Ovary (tissue), 9 donors: ENCODE data around the gene HNRNPA3. TPM values are rescaled to one million over a fixed set of nuclear protein-coding genes. Genes with fewer than 3 reads are reported as not detected.
"Not testable (repeated sequence)": the region's sequence is repeated elsewhere in the genome, so short reads cannot be mapped to it uniquely, and the experiment has no call there.

Experiments used
- DNase-seq, 5 donors: peaks; one replicate each; pipeline ENCODE4 v3.0.0-alpha.2; 2019 to 2020
- H3K27ac ChIP-seq, 2 donors: fragments of 200-600 bp; one replicate each; pipeline versions ENCODE4 v1.5.1 to v1.8.0; 2019 to 2022
- H3K27me3 ChIP-seq: fragments of 200-600 bp; one replicate; pipeline ENCODE4 v1.8.0; 2022
- H3K36me3 ChIP-seq: fragments of 200-600 bp; sonication (generic); one replicate; pipeline ENCODE4 v1.5.1; 2019
- H3K4me1 ChIP-seq: one replicate; pipeline ENCODE4 v1.8.1; 2013; ENCODE audit warnings: mild to moderate bottlenecking, moderate library complexity; ENCODE audit not compliant: insufficient read depth
- H3K4me3 ChIP-seq: fragments of 200-600 bp; sonication (generic); one replicate; pipeline ENCODE4 v1.5.1; 2017
- H3K9me3 ChIP-seq, 2 donors: fragments of 200-600 bp in 1 of 2; sonication (generic) in 1 of 2; one replicate each; pipeline versions ENCODE4 v1.5.1 to v1.8.1; 2013 to 2019; ENCODE audit warnings: mild to moderate bottlenecking in 1 of 2, moderate library complexity in 1 of 2
- EP300 ChIP-seq: sonication (generic); formaldehyde crosslinking; IDR thresholded peaks from one replicate; pipeline ENCODE4 v1.6.1; 2017; ENCODE audit warnings: antibody characterized with exemption
- POLR2A ChIP-seq: fragments of 450-650 bp; IDR thresholded peaks from one replicate; pipeline ENCODE4 v1.6.1; 2017; ENCODE audit warnings: antibody characterized with exemption, mild to moderate bottlenecking, moderate library complexity
- WGBS, 3 donors: extraction: QIAGEN DNeasy Blood & Tissue Kit in 1 of 3; methylation state at CpG; one replicate each; pipeline versions ENCODE4 v1.1.5 to v1.1.7; 2013 to 2017; 5-methylcytosine and 5-hydroxymethylcytosine counted together
- intact Hi-C, 4 donors: fragments of 100-400 bp; cut with DNase I; formaldehyde crosslinking; loops; one replicate each; pipeline versions ENCODE4 v1.11.0 to v1.15.1; 2022 to 2023
- polyA plus RNA-seq, 2 donors: library from polyadenylated mRNA; stranded (reverse); fragments of 200-250 nt in 1 of 2; fragments of 350-450 nt in 1 of 2; fragmentation: Illumina TruSeq in 1 of 2; extraction: RNeasy Lipid Tissue Mini Kit (QIAGEN cat#74804) in 1 of 2; gene quantifications; one replicate each; pipeline ENCODE4 v1.2.3, GENCODE V29; 2013 to 2014
- total RNA-seq, 7 donors: library from RNA; depleted of rRNA in 2 of 7; stranded (reverse); fragments of >200 nt in 2 of 7; fragmentation: NEBNext Ultra II Directional in 3 of 7; extraction: Animal tissue kit (Norgen Biotek cat#: 25700) in 3 of 7; gene quantifications; one replicate each; pipeline versions ENCODE4 v1.1.0 to v1.2.4, GENCODE V29; 2016 to 2023
- TF ChIP-seq, protein P1 (sequence below), 3 donors: fragments of 450-650 bp in 2 of 3; fragments of 200-600 bp in 1 of 3; IDR thresholded peaks; one replicate each; pipeline versions ENCODE4 v1.5.1 to v1.8.0; 2016 to 2022; ENCODE audit warnings: antibody characterized with exemption in 3 of 3, mild to moderate bottlenecking in 1 of 3
- donor health status: DM: no; HTN: no; CAD: no; lungs with moderate emphysema.
- donor health status: DM: no; HTN: no; CAD: no.
- donor health status: Bipolar disorder and iron deficiency.
- donor health status: DM: yes; HTN: yes; CAD: no.
- donor health status: DM: no; HTN: no; CAD: no.
- donor health status: DM: yes; HTN: yes; CAD: no.

Gene HNRNPA3
- total and polyA plus RNA-seq, 9 donors, result 71.0 to 273 (median 216) TPM

GRCh38 chr2:177245010-177245422 lies 32.4 kb downstream of the HNRNPA3 start:
- intact Hi-C loops, result no loop called here
- no peak overlapping the region for H3K4me3 ChIP-seq
- no peaks in the 10 kb centered on the region for H3K27me3 ChIP-seq
- H3K36me3 ChIP-seq, result no peaks in the 10 kb centered on the region
- 30 to 39% (median 33%) methylated on average over 4 of the region's 4 CpGs for WGBS, 3 donors
- H3K27ac ChIP-seq, result no peak overlapping the region
- H3K9me3 ChIP-seq, result no peaks in the 10 kb centered on the region
- DNase-seq, result no peak
- H3K4me1 ChIP-seq, result peaks cover 41% of the 10 kb centered on the region
- TF ChIP-seq, protein P1, sequence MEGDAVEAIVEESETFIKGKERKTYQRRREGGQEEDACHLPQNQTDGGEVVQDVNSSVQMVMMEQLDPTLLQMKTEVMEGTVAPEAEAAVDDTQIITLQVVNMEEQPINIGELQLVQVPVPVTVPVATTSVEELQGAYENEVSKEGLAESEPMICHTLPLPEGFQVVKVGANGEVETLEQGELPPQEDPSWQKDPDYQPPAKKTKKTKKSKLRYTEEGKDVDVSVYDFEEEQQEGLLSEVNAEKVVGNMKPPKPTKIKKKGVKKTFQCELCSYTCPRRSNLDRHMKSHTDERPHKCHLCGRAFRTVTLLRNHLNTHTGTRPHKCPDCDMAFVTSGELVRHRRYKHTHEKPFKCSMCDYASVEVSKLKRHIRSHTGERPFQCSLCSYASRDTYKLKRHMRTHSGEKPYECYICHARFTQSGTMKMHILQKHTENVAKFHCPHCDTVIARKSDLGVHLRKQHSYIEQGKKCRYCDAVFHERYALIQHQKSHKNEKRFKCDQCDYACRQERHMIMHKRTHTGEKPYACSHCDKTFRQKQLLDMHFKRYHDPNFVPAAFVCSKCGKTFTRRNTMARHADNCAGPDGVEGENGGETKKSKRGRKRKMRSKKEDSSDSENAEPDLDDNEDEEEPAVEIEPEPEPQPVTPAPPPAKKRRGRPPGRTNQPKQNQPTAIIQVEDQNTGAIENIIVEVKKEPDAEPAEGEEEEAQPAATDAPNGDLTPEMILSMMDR (IDR thresholded peaks at IDR 0.05), result no peak
- TF ChIP-seq EP300, result no peak
- no peak for TF ChIP-seq POLR2A

DNA sequence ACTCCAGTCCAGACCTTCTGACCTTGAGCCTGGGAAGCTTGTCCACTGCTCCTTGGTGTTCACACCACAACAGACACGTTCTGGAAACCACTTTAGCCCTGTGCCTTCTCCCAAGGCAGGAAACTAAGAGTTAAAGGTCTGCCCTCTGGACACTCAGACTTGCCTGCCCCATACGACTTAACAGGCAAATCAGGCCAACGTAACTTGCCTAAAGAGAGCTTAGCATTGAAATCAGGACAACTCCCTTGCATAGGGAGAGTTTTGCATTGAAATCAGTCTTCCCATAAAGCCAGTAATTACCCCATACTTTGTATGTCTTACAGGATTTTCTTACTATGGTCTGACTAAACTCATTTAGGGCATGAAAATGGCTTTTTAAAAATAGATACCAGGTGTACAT lies 33.4 kb downstream of the HNRNPA3 start:
- Histone ChIP-seq H3K27me3 (no peaks in the 10 kb centered on the region), H3K27ac (peak overlapping the region in 1 of 2 donors; percentile 42), H3K4me3 (no peak overlapping the region), H3K36me3 (no peaks in the 10 kb centered on the region), H3K9me3 (no peaks in the 10 kb centered on the region), H3K4me1 (peaks cover 41% of the 10 kb centered on the region)
- DNase-seq, result no peak
- intact Hi-C loops, result no loop called here
- TF ChIP-seq POLR2A (no peak), EP300 (no peak)
- TF ChIP-seq, protein P1 (IDR thresholded peaks at IDR 0.05), result no peak
- 14 to 16% (median 16%) methylated on average over 3 of the region's 3 CpGs for WGBS, 3 donors

DNA sequence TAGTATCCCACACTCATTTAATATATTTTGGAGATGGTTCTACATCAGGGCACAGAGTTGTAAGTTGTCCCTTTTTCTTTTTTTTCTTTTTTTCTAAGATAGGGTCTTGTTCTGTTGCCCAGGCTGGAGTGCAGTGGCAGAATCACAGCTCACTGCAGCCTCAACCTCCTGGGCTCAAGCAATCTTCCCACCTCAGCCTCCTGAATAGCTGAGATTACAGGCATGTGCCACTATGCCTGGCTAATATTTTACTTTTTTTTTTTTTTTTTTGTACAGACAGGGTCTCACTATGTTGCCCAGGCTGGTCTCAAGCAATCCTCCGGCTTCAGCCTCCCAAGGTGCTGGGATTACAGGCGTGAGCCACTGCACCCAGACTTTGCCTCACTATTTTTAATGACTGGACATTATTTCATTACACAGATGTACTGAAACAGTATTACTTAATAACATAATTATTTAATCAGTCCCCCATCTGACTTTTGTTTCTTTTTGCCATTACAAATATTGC lies 34.0 kb downstream of the HNRNPA3 start:
- Histone ChIP-seq H3K27ac (peak overlapping the region in 1 of 2 donors; percentile 42), H3K4me1 (peaks cover 45% of the 10 kb centered on the region)
- WGBS, 3 donors, result 80 to 90% (median 89%) methylated on average over 2 of the region's 2 CpGs
- DNase-seq, H3K4me3 ChIP-seq, H3K27me3 ChIP-seq, intact Hi-C loops, H3K9me3 ChIP-seq, H3K36me3 ChIP-seq: not testable (repeated sequence)

DNA sequence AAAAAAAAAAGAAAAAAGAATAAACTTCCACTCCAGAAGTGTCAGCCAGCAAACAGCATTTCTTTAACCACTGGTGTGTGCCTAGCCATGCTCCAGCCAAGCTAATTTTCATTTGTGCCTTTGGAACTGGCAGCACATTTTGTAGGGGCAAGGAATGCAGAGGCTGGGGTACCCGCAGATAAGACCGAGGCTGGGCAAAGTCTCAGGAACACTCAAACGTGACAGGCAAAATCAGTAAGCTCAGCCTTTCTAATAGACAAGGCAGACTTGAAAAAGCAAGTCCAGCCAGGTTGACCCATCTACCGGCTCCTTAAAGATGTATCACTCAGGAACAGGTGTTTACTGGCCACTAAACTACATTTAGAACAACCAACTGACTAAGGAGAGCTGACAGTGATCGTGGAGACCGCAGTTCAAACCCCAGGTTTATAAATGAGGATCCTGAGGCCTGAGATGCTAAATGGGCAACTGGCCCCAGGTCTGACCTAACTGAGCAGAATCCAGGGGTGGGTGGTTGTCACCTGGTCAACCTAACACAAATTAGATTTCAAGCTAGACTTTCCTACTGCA lies 35.2 kb downstream of the HNRNPA3 start:
- Histone ChIP-seq H3K27ac (no peak overlapping the region), H3K4me1 (peaks cover 46% of the 10 kb centered on the region), H3K27me3 (no peaks in the 10 kb centered on the region)

GRCh38 chr2:177249038-177249437 lies 36.4 kb downstream of the HNRNPA3 start:
- Histone ChIP-seq H3K27me3 (no peaks in the 10 kb centered on the region), H3K4me3 (no peak overlapping the region), H3K9me3 (no peaks in the 10 kb centered on the region), H3K27ac (no peak overlapping the region), H3K4me1 (peaks cover 44% of the 10 kb centered on the region), H3K36me3 (no peaks in the 10 kb centered on the region)
- TF ChIP-seq EP300 (no peak), POLR2A (no peak)
- TF ChIP-seq, protein P1 (IDR thresholded peaks at IDR 0.05), result no peak
- intact Hi-C loops, result no loop called here
- no peak for DNase-seq
- WGBS, 3 donors, result 78 to 86% (median 85%) methylated on average over 7 of the region's 7 CpGs

More for the DNA sequence above, 35.2 kb downstream of the HNRNPA3 start:
- H3K4me3 ChIP-seq, result no peak overlapping the region
- 62 to 77% (median 74%) methylated on average over 6 of the region's 6 CpGs for WGBS, 3 donors
- TF ChIP-seq POLR2A (no peak), EP300 (no peak)
- TF ChIP-seq, protein P1 (IDR thresholded peaks at IDR 0.05), result no peak
- intact Hi-C loops, result no loop called here
- no peaks in the 10 kb centered on the region for H3K36me3 ChIP-seq
- no peak for DNase-seq
- H3K9me3 ChIP-seq, result no peaks in the 10 kb centered on the region
